Limb (tissue), 2 donors: ENCODE results near the gene TUSC2.

ENCODE experiments used
- DNase-seq, 2 donors: peaks; one replicate each; pipeline ENCODE4 v3.0.0-alpha.2; 2016; ENCODE audit errors: extremely low spot score in 2 of 2

The TUSC2 gene, protein sequence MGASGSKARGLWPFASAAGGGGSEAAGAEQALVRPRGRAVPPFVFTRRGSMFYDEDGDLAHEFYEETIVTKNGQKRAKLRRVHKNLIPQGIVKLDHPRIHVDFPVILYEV

DNA sequence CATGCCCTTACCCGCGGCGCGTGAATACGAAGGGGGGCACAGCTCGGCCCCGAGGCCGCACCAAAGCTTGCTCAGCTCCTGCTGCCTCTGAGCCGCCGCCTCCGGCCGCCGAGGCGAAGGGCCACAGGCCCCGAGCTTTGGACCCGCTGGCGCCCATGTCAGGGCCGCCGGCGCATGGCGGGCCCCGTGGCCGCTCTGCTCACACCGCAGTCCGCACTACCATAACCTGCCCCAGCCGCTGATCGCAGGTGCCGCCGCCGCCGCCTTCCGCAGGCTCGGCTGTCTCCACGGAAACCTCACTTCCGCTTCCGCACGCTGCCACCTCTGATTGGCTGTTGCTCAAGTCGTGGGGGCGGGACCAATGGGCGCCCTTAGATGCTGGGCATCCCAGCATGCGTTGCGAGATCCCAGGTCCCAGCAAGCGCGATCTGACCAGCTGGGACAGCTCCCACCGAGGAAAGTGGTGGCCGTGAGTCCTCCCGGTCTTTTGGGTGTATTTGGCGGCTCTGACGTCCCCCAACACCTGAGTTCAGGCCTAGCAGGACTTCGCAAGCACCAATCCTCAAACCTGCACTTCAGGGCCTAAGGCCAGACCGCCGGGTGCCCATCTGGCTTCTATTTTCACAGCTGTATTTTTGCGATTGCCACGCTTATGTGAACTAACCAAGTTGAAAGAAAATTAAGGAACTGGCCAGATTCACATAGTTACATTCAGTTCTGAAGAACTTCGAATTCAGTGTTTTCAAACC, at the start of gene TUSC2:
Gene TUSC2, minus strand, starts transcription at position 281 of the 749 bp plus-strand sequence. Its CDS starts 124 bp downstream, at position 157.
- DNase-seq = peak; percentile 95 to 96

DNA sequence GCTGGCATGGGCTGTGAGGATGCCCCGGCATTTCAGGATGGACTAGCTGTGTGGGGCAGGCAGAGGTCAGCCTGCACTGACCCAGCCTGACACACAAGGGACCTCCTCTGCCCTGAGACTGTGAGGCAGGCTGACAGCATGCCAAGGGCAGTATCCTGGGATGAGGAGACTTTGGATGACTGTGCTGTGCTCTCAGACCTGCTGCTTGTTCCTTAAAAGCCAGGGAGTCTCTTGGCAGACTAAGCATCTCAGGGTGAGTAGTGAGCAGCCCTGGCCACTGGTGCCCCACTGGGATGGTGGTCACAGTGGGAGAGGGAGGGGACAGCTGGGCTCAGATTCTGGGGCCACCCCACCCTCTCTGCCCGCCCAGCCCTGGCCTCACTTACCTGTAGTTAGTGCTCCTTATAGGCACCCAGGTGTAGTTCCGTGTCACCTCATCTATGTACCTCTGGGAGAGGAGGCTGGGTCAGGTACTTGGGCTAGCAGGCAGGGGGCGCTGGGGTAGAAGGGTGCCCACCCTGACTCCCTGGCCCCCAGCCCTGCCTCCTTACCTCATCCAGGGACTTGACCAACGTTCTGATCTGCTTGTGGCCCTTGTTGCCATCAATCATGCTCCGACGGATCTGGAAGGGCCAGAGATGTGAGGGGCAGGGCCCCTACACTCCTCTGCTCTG, 47.4 kb upstream of the TUSC2 start:
- DNase-seq = no peak

DNA sequence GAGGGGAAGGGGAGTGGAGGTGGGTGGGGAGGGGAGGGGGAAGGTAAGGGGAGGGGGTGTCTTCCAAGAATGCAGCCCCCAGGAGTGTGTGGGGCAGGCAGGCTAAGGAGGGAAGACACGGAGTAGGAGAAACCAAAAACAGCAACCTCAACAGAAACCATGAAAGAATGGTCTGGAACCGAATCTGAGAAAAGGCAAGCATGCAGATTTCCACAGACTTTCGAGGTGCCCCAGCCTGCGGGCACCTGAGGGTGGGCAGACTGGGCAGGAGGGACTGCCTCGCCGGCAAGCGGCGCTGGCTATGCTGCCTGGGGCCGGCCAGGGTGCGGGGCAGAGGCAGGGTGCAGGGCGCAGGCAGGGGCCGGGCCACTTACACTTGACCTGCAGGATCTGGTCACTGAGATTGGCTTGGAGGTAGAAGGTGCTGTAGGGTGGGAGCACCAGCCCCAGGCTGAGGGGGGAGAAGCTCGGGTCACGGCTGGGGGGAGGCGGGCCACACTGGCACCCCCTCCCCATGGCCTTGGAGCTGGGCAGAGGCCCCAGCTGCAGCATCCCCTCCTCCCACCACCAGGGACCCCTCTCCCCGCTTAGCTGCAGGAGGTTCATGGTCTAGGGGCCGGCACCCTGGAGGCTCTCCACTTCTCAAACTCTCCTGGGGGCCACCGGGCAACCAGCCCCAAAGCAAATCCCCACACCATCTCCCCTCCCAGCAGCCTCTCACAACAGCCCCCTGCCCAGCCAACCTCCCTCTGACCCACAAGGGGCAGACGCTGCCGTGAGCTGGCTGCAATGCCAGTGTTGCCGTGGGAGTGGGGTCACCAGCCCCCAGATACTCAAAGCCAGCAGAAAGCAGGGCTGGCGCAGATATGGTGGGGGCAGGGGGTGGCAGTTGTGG, 46.6 kb upstream of the TUSC2 start:
- DNase-seq = no peak

DNA sequence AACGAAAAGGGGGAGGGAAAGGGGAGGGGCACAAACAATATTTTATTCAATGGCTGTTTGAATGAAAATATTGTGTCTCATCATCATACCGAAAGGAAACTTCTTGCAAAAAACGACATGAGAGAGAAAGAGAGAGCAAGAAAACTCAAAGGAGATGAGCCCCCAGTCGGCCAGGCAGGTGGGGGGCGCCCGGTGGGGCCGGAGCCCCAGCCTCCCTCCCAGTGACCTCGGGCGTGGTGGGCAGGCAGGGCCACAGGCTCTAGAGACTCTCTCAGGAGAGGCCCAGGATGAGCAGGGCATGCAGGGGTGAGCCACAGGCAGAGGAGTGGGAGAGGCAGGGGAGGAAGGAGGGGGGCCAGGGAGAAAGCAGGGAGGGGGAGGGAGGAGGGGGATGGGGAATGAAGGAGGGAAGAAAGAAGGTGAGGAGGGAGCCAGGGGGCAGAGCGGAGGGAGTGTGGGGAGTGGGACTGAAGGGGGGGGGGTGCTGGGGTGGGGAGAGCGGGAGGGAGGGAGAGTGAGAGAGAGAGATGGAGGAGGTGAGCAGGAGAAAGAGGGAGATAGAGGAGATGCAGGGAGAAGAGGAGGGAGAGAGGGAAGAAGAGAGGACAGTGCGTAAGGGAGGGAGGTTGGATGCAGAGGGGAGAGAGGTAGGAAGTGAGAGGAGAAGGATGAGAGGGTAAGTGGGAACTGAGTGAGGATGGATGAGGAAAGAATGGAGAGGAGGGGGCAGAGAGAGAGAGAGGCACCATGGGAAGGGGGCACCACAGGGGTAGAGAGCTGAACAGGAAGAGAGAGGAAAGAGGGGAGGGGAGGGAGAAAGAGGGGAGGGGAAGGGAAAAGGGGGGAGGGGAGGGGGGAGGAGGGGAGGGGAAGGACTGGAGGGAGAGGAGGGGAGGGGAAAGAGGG, 45.4 kb upstream of the TUSC2 start:
- DNase-seq = peak in 1 of 2 donors; percentile 62

DNA sequence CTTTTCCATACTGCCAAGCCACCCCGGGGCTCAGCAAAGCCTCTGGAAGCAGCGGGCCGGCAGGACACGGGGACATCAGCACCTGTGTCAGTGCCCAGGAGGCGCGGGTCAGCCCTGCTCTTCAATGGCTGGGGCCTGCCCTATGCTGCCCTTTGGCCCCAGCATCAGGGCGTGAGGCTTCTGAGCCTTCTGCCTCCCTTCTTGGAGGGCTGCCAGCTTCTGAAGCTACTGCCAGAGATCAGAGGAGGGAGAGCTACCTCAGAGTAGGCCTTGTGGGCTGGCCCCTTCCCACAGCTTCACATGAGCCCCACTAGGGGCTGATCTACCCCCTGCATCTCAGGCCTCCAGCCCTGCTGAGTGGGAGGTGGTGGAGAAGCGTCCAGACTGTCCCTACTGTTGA, 44.3 kb upstream of the TUSC2 start:
- no peak for DNase-seq

DNA sequence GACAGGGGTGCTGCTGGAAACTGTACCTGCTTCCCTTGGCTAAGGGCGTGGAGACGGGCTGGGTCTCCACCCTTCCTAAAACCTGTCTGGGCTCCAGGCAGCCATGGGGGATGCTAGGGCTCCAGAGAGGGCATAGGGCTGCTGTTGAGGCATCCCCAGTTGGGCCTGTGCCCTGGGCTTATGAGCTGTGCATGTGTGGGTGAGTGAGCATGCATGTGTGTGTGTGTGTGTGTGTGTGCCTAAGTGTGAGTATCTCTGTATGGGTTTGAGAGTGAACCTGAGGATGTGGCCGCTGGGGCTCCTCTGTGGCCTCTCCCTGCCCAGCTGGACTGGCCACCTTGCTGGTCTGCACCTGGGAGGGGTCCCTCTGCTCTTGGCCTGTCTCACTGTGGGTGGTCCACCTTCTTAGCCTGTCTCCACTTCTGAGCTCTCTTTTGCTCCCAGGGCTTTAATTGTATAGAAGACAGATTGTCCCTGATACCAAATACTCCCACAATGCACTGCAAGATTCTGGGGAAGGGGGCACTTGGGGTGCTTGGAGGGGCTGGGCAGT, 43.2 kb upstream of the TUSC2 start:
- no peak for DNase-seq

DNA sequence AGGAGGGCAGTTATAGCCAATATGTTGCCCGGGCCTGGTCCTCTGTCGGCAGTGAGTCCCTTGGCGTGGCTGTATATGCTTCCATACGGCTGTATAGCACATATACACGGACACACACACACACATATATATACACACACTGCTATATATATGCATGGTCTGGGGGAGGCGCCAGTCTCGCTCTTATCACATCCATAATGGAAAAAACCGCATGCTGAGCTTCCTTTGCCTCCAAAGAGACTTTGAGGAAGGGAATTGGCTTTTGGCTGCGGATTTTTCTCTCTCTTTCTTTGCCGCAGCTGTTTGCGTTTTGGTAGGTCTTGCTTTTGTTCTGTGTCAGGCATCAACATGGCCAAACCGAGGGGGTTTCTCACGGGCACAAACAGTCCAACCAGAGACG, 42.6 kb upstream of the TUSC2 start:
- DNase-seq = peak; percentile 68 to 70

DNA sequence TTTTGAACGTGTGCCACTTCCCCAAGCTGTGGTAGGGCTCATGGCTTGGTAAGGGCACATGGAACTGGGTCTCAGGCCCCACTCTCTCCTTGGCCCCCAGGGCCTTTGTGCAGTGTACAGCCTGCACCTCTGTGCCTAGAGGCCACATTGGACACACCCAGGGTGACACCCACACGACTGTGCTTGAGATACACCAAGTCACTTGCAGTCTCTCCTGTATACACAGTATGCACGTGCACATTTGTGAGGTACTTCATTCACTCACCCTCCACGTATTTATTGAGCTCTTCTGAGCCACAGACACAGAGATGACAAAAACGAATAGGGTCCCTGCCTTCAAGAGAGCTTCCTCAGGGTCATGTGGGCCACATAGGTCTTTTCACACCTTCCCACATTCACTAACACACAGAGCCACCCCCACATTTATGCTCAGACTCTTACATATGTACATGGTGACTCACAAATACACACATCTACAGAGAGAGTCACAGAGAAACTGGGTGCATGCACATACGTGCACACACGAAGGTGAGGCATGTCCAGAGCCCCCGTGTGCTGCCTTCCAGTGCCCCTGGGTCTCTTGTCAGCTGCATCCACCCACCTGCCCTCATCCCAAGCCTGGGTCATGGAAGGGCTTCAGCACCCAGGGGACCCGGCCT, 41.1 kb upstream of the TUSC2 start:
- DNase-seq = no peak

DNA sequence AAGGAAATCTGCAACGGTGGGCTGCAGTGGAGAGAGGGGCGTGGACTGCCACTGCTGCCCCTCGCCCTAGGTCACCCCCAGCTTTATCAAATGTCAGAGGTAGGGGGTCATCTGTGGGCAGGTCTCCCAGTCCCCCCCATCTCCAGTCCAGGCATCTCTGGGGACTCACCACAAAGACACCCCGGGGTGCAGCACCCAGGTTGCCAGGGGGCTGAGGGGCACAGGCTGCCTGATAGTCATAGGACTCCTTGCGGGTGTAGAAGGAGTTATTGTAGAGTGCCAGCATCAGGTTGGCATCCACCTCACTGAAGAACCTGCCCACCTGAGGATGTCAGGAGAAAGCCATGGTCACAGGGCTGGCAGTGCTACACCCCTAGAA, 37.8 kb upstream of the TUSC2 start:
- no peak for DNase-seq

DNA sequence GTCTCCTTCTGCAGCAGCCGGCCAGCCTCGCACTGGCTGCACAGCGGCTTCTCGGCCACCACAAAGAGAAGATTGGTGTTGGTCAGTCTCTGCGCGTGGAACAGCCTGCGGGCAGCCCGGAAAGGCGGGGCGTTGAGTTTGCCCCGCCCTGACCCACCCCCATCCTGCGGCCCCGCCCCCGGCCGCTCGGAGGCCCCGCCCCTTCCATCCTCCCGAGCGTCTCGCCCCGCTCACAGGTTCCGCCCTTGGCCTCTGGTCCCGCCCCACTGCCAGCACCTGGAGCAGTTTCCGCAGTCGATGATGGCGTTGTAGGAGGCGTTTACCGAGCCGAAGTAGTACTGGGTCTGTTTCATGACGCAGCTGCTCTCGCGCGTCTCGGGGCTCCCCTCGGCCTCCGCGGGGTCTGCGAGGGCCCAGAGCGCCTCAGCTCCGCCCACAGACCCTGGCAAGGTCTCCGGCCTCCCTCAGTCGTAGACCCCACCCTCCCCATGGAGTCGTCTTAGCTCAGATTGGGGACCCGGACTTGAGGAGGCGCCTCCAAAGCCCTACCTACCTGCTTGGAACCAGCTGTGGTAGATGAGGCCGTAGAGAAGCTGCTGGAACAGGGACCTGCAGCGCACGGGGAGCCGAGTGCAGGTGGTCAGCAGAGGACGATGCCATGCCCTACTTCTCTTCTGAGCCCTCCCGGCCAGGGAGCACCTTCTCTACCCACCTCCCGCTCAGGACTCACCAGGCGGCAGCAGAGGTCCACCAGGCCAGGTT, 37.2 kb upstream of the TUSC2 start:
- DNase-seq = peak; percentile 76 to 89

DNA sequence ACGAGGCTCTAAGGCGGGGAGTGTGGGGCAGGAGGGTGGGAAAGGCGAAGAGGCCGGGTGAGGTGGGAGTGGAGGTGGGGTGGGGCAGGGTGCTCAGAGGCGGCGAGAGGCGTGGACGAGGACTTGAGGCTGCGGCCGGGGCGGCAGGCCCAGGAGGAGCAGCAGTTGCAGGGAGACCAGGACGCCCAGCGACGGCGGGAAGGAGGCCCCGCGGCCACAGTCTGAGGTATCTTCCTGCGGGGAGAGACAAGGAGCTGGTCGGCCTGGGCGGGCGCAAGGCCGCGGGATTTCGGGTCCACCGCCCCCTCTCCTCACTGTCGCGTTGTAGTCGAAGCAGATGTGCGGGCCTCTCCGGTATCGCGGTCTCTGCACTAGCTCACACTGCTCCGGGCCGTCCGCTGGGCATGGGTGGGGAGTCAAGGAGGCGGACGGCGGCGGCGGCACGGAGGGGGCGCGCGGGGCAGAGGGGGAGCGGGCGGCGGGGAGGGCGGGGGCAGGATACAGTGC, 36.6 kb upstream of the TUSC2 start:
- DNase-seq = no peak

DNA sequence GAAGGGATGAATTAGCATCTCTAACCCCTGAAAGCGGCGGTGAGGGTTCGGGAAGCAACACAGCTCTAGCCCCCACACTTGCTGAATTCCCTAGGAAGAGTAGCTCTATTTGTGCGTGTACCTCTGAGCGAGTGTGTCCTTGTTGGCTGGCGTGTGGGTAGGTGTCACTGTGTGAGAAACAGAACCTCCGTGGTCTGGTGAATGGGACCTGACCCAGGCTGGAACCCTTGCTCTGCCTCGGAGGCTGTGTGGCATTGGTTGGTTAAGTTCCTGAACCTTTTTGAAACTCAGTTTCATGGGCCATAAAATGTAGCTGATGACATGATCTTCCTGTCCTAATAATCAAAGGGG, 31.7 kb upstream of the TUSC2 start:
- DNase-seq = no peak

DNA sequence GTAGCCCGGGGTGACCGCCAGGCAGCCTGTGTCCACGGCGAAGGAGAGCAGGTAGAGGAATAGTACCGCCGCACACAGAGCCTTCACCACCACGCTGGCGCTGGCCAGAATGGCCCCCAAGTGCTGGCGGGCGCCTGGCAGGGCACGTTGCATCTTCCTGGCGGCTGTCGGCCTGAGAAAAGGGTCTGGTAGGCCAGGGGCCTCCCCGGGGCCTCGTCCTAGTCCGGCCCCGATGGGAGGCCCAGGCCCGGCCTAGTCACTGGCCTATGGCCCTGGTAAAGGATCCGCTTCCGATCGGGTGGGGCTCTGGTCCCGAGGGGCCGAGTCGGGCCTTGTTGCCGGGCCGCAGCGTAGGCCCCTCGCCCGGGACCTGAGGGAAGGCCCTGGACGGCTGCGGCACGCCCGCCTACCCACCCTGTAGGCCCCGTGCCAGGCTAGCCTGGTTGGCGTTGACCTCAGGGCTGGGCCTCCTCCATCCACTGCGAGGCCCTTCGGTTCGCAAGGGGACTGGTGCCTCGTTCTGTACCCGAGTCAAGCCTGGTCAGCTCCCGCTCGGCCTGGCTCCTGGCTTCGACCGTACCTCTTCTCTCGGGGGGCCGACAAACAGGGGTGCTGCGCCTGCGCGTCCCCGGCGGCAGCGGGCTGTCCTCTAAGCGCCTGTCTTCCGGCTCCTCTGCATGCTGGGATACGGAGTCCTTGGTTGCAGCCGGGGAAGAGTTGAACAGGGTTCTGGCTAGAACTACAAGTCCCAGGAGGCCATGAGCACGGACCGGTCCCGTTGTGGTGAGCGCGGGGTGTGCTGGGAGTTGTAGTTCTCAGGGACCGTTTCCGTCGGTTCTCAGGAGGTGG, 31.1 kb upstream of the TUSC2 start, which contains the start of gene TMEM115:
Gene TMEM115, minus strand, starts transcription at position 611 of the 849 bp plus-strand sequence. Its CDS starts 458 bp downstream, at position 153.
- DNase-seq = peak; percentile 95 to 100

DNA sequence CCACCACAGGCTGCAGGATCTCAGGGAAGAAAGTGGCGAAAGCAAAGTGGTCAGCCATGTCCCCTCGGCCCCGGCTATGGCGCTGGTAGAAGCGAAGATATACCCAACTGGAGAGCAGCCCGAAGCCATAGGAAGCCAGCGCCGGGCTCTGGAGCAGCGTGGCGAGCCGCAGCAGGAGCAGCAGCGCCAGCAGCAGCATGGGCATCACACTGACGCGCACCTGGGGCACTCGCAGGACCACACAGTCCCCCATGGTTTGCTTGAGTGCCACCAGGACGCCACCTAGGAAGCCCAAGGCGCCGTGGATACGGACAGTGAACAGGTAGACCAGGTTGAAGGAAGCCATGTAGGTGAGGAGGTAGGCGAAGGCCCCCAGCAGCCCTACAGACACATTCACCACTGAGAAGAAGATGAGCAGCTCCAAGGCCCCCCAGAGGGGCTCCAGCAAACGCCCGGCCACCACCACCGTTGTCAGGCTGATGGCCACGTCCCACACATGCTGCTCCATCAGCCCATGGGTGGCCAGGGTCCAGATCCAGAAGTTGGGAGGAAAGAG, 30.4 kb upstream of the TUSC2 start:
- no peak for DNase-seq

DNA sequence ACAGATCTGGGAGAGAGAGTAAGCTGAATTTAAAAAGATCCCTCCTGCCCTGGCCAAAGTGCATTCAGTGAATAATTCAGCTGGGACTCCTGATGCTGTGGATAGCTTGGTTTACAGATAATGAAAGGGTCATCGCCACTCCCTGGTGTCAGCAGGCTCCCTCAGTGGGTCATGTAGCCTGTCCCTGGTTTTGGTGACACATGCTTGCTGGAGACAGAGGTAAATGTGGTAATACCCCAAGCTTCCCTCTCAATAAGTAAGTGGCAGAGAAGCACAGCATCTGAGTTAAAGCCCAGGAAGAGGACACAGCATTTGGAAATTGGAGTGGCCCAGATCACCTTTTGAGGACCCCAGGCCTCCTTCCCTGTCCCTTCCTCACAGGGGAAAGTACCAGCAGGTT, 29.5 kb upstream of the TUSC2 start:
- no peak for DNase-seq

DNA sequence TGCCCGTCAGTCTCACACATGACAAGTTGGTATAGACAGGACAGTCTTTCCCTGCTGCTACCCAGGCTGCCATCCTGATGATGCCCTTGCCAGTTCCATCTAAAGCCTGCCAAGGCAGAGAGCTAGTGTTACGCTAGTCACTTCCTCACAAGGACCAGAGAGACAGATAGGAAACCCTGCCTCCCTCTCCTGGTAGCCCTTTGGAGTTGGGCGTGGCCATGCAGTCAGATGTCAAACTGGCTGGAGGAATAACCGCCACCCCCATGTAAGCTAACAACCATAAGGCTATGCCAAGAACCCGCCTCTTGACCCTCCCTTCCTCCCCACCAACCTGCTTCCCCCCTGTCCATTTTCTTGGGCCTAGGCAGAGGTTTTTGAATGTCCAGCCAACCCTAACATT, 28.5 kb upstream of the TUSC2 start:
- no peak for DNase-seq

DNA sequence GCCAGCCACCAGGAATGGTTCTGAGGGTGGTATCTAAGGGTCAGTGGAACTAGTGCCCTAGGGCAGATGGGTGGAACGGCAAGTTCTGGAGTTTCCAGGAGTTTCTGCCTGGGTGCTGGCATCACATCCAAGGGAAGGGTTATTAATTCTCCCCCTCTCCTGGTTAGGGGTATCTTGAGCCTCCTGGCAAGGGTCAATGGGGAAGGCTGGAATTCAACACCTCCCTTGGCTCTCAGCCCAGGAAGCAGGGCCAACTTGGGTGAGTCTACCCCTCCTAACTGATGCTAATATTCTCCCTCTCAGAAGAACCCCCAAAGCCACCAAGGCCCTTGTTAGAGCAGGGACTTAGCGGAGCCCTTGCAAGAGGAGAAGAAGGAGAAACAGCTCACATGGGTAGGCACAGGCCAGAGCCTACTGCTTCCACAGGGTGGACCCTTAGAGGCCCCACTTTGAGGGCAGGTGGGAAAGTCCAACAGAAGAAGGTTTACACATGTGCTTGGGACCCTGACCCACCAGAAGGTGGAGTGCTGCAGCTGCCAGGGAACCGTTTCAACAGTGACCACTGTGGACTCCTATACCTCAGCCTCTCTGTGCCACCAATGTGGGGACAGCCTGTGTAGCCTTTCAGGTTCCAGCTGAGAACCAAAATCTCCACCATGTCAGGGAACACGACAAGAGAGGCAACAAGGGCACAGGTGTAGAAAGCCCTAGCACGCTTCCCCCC, 28.0 kb upstream of the TUSC2 start:
- no peak for DNase-seq
